MCF 10A (cell line): ENCODE measurements around the gene COL5A2. TPM values are rescaled to one million over a fixed set of nuclear protein-coding genes. Genes with fewer than 3 reads are reported as not detected.

Experiments used
- BruUV-seq: library from RNA; stranded (reverse); fragments of 400-500 nt; replicated peaks from 2 replicates; lab custom pipeline; 2021; lab: Mats Ljungman, UMichigan
- CTCF ChIA-PET: fragments of 300-600 bp; sonication (Branson Sonifier 250); formaldehyde crosslinking; extraction: SDS; loops from one replicate; lab custom pipeline; 2021; ENCODE audit warnings: antibody characterized with exemption, inconsistent platforms; lab: Yijun Ruan, JAX
- POLR2A ChIA-PET: fragments of 300-600, 350-650 bp; sonication (Branson Sonifier 250); formaldehyde crosslinking; extraction: SDS; loops from one replicate; lab custom pipeline; 2020; ENCODE audit warnings: antibody characterized with exemption, inconsistent platforms; lab: Yijun Ruan, JAX
- DNase-seq: peaks from one replicate; pipeline ENCODE4 v3.0.0-alpha.2; 2018; ENCODE audit not compliant: unreplicated experiment
- H3K27ac Mint-ChIP-seq: one replicate; pipeline ENCODE4 v1.8.0; 2022; ENCODE audit warnings: mild to moderate bottlenecking, low read depth, mixed read lengths; ENCODE audit not compliant: unreplicated experiment
- H3K27me3 Mint-ChIP-seq: one replicate; pipeline ENCODE4 v1.8.0; 2022; ENCODE audit warnings: mixed read lengths; ENCODE audit not compliant: insufficient read depth, unreplicated experiment
- H3K36me3 Mint-ChIP-seq: one replicate; pipeline ENCODE4 v1.8.0; 2022; ENCODE audit warnings: mild to moderate bottlenecking, moderate library complexity, mixed read lengths; ENCODE audit not compliant: insufficient read depth, unreplicated experiment
- H3K4me1 Mint-ChIP-seq: one replicate; pipeline ENCODE4 v1.8.0; 2022; ENCODE audit warnings: mixed read lengths; ENCODE audit not compliant: insufficient read depth, unreplicated experiment
- H3K4me3 Mint-ChIP-seq: one replicate; pipeline ENCODE4 v1.8.0; 2022; ENCODE audit warnings: mild to moderate bottlenecking, moderate library complexity, mixed read lengths; ENCODE audit not compliant: unreplicated experiment
- H3K9me3 Mint-ChIP-seq: one replicate; pipeline ENCODE4 v1.8.0; 2022; ENCODE audit warnings: mixed read lengths; ENCODE audit not compliant: unreplicated experiment
- intact Hi-C: fragments of 100-400 bp; cut with micrococcal nuclease; formaldehyde crosslinking; loops from 2 replicates; pipeline ENCODE4 v1.14.1; 2022
- total RNA-seq: library from RNA; stranded (reverse); gene quantifications from 2 replicates; pipeline ENCODE4 v1.2.3, GENCODE V29; 2022
- TF ChIP-seq, protein P1 (sequence below): fragments of 200-600 bp; IDR thresholded peaks from one replicate; pipeline ENCODE4 v1.8.0; 2022; ENCODE audit warnings: antibody characterized with exemption, mild to moderate bottlenecking; ENCODE audit not compliant: unreplicated experiment

The COL5A2 gene
- total RNA-seq, 1 experiment from 2014 or later = 7.4 TPM

DNA sequence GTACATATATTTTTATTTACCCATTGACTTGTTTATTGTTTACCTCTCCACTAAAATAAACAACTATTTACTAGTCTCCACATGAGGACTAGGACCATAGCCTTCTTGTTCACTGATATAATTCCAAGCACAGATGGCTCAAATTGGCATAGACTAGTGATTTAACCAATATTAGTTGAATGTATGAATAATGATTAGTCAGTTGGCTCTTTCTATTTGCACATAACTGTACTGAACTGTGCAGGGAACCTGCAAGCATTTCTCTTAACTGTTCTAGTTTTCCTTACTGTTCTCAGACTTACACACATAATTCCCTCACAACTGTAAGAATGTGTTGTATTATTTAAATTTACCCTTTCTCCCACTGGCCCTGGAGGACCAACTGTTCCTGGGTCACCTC, 113.5 kb downstream of the COL5A2 start:
- ChIA-PET CTCF (interaction anchor here (0.6 kb wide), 1 partner anchor 1600 kb away, joined by 3 read pairs; no protein-coding TSS in a partner anchor), POLR2A (no interaction called here)
- no peak overlapping the region for H3K4me3 Mint-ChIP-seq
- no TSS peak for BruUV-seq
- no peak overlapping the region for H3K27ac Mint-ChIP-seq
- H3K27me3 Mint-ChIP-seq = no peaks in the 10 kb centered on the region
- no peaks in the 10 kb centered on the region for H3K9me3 Mint-ChIP-seq
- H3K4me1 Mint-ChIP-seq = no peaks in the 10 kb centered on the region
- DNase-seq = no peak
- intact Hi-C loops = no loop called here
- TF ChIP-seq, protein P1, sequence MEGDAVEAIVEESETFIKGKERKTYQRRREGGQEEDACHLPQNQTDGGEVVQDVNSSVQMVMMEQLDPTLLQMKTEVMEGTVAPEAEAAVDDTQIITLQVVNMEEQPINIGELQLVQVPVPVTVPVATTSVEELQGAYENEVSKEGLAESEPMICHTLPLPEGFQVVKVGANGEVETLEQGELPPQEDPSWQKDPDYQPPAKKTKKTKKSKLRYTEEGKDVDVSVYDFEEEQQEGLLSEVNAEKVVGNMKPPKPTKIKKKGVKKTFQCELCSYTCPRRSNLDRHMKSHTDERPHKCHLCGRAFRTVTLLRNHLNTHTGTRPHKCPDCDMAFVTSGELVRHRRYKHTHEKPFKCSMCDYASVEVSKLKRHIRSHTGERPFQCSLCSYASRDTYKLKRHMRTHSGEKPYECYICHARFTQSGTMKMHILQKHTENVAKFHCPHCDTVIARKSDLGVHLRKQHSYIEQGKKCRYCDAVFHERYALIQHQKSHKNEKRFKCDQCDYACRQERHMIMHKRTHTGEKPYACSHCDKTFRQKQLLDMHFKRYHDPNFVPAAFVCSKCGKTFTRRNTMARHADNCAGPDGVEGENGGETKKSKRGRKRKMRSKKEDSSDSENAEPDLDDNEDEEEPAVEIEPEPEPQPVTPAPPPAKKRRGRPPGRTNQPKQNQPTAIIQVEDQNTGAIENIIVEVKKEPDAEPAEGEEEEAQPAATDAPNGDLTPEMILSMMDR = no peak
- peaks cover 12% of the 10 kb centered on the region for H3K36me3 Mint-ChIP-seq

DNA sequence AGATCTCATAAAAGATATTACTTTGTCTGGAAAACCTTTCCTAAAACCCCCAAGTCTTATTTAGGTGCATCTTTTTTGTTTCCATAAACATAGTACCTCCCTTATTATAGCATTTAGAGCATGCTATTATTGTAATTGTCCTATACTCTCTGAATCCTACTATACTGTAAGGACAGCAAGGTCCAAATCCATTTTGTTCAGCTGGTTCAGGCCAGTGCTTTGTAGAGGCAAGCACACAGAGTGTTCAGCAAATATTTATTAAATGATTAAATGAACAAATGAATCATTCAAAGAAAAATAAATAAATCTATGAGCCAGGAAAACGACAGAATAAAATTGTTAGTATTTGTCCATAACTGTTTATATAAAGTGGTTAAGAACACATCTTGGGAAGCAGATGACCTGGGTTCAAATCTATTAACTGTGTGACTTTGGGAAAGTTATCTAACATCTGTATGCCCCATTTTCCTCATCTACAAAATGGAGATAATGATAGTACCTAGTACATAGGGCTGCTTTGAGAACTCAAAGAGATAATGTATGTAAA, 119.4 kb downstream of the COL5A2 start:
- Mint-ChIP-seq H3K9me3 (no peaks in the 10 kb centered on the region), H3K27me3 (no peaks in the 10 kb centered on the region), H3K36me3 (peaks cover 10% of the 10 kb centered on the region), H3K4me3 (no peak overlapping the region), H3K27ac (peak overlapping the region; percentile 17), H3K4me1 (no peaks in the 10 kb centered on the region)
- TF ChIP-seq, protein P1 = no peak
- BruUV-seq = no TSS peak
- ChIA-PET POLR2A (no interaction called here), CTCF (interaction anchor here (0.5 kb wide), 1 partner anchor 276 kb away, joined by 4 read pairs; no protein-coding TSS in a partner anchor)
- intact Hi-C loops = no loop called here
- no peak for DNase-seq

DNA sequence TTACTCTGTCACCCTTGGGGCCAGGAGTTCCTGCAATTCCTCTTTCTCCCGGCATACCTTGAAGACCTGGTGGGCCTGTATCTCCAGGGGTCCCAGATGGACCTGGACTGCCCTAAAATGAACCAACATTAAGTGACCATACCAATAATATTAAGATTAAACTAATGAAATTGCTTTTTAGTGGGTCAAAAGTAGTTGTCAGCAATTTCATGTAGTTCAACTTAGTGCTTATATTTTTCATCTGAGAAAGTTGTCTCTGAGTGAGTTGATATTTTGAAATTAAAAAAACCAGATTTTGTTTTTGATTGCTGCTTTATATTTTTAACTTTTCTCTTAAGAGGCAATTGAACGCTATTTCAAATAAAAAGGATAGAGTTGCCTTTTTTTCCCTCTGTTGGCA, 122.2 kb downstream of the COL5A2 start:
- Mint-ChIP-seq H3K9me3 (no peaks in the 10 kb centered on the region), H3K36me3 (no peaks in the 10 kb centered on the region), H3K27me3 (no peaks in the 10 kb centered on the region), H3K27ac (no peak overlapping the region), H3K4me3 (no peak overlapping the region), H3K4me1 (no peaks in the 10 kb centered on the region)
- CTCF ChIA-PET = no interaction called here
- no peak for DNase-seq
- intact Hi-C loops = no loop called here
- BruUV-seq = no TSS peak
- POLR2A ChIA-PET = no interaction called here
- TF ChIP-seq, protein P1 = no peak

DNA sequence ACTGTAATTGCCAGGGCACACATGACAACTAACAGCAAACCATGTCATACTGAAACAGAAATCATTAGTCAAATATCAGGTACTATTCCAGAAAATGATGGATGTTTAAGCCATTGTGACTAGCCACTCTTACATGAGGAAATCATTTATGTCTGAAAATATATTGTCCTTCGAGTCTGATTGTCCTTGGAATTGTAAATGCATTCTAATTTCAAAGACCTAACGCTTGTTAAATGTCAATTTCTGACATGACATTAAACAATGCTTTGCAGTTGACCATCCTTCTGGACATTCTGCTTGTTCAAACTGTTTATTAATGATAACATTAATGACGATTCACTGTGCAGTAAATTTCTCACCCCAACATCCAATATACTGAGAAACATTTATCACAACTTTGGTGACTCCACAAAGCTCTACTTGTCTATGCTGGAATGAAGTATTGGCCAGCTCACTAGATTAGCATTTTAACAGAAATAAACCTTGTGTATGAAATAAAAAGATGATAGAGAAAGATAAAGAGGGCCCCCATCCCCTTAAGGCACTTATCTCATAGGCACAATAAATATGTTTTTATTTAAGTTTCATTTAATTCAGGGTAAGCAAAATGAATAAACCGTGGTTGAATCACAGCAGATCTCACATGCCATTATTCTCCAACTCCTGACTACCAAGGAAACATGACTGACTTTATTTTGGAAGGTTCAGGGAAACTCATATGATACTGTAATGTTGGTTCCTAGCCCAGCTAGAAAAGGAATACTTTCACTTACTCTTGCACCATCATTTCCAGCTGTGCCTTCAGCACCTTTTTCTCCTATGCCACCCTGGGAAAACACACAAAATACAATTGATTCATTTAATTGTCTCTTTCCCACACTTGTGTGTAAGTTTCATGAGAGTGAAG, 123.1 kb downstream of the COL5A2 start:
- Mint-ChIP-seq H3K9me3 (no peaks in the 10 kb centered on the region), H3K4me3 (no peak overlapping the region), H3K36me3 (peaks cover 6% of the 10 kb centered on the region), H3K27ac (no peak overlapping the region), H3K4me1 (no peaks in the 10 kb centered on the region), H3K27me3 (no peaks in the 10 kb centered on the region)
- TF ChIP-seq, protein P1 = no peak
- no peak for DNase-seq
- POLR2A ChIA-PET = no interaction called here
- CTCF ChIA-PET = no interaction called here
- no TSS peak for BruUV-seq
- intact Hi-C loops = no loop called here
